IMR-90 (cell line): ENCODE results near the gene MFN1. TPM values are rescaled to one million over a fixed set of nuclear protein-coding genes. Genes with fewer than 3 reads are reported as not detected.

Experiments
- ATAC-seq: fragments of 200-7000 bp; cut with Tn5 transposase; 2 replicates; pipeline ENCODE4 v1.9.1; 2020; ENCODE audit warnings: low read depth, mild to moderate bottlenecking, moderate library complexity
- BruUV-seq: library from RNA; stranded (reverse); fragments of 400-500 nt; replicated peaks from 2 replicates; lab custom pipeline; 2021; lab: Mats Ljungman, UMichigan
- CTCF ChIA-PET: fragments of 300-600 bp; formaldehyde crosslinking; extraction: SDS; loops from one replicate; lab custom pipeline; 2021; ENCODE audit warnings: antibody characterized with exemption; lab: Yijun Ruan, JAX
- POLR2A ChIA-PET: fragments of 300-600 bp; sonication (Branson Sonifier 250); formaldehyde crosslinking; loops from one replicate; lab custom pipeline; 2022; ENCODE audit warnings: antibody characterized with exemption; ENCODE audit not compliant: unreplicated experiment; lab: Charles Lee
- DNase-seq: peaks from one replicate; pipeline ENCODE4 v3.0.0; 2013
- H2AFZ ChIP-seq: replicated peaks from 2 replicates; pipeline ENCODE3; 2013; ENCODE audit warnings: low read length, mild to moderate bottlenecking; ENCODE audit not compliant: poor library complexity
- H2AK5ac ChIP-seq: 2 replicates; pipeline ENCODE4 v1.6.1; 2013; ENCODE audit warnings: low read depth, low read length, inconsistent platforms
- H2AK9ac ChIP-seq: replicated peaks from 2 replicates; pipeline ENCODE3; 2013; ENCODE audit warnings: mild to moderate bottlenecking, low read depth, low read length, moderate library complexity; ENCODE audit not compliant: poor library complexity
- H2BK120ac ChIP-seq: 2 replicates; pipeline ENCODE4 v1.6.1; 2013; ENCODE audit warnings: low read depth, low read length, inconsistent platforms
- H2BK15ac ChIP-seq: 3 replicates; pipeline ENCODE4 v1.6.1; 2013; ENCODE audit warnings: low read depth, low read length, inconsistent platforms
- H2BK20ac ChIP-seq: 2 replicates; pipeline ENCODE4 v1.6.1; 2013; ENCODE audit warnings: low read depth, mild to moderate bottlenecking, inconsistent platforms, low read length, moderate library complexity
- H2BK5ac ChIP-seq: 2 replicates; pipeline ENCODE4 v1.6.1; 2013; ENCODE audit warnings: mild to moderate bottlenecking, low read depth, low read length, inconsistent platforms; ENCODE audit not compliant: poor library complexity, severe bottlenecking
- H3K14ac ChIP-seq: replicated peaks from 2 replicates; pipeline ENCODE4 v1.6.1; 2013; ENCODE audit warnings: low read depth, low read length, inconsistent platforms
- H3K18ac ChIP-seq: 2 replicates; pipeline ENCODE4 v1.6.1; 2013; ENCODE audit warnings: low read depth, low read length, control low read depth
- H3K23ac ChIP-seq: 2 replicates; pipeline ENCODE4 v1.6.1; 2013; ENCODE audit warnings: low read depth, low read length, inconsistent platforms
- H3K27ac ChIP-seq: 2 replicates; pipeline ENCODE4 v1.5.1; 2013; ENCODE audit warnings: mild to moderate bottlenecking, control low read depth, low read length; ENCODE audit not compliant: insufficient read depth
- H3K27me3 ChIP-seq: 2 replicates; pipeline ENCODE4 v1.6.1; 2013; ENCODE audit warnings: low read length; ENCODE audit not compliant: control insufficient read depth, insufficient read depth
- H3K36me3 ChIP-seq: 2 replicates; pipeline ENCODE4 v1.6.1; 2013; ENCODE audit warnings: low read length, mixed read lengths; ENCODE audit not compliant: control insufficient read depth, insufficient read depth
- H3K4ac ChIP-seq: 2 replicates; pipeline ENCODE4 v1.6.1; 2013; ENCODE audit warnings: low read depth, low read length, inconsistent platforms
- H3K4me1 ChIP-seq: 2 replicates; pipeline ENCODE4 v1.6.1; 2013; ENCODE audit warnings: low read length, mixed read lengths; ENCODE audit not compliant: control insufficient read depth, insufficient read depth
- H3K4me2 ChIP-seq: 2 replicates; pipeline ENCODE4 v1.6.1; 2013; ENCODE audit warnings: low read depth, mild to moderate bottlenecking, control low read depth, low read length, moderate library complexity
- H3K4me3 ChIP-seq: 2 replicates; pipeline ENCODE4 v1.5.1; 2013; ENCODE audit warnings: low read depth, mild to moderate bottlenecking, control low read depth, low read length, moderate library complexity; ENCODE audit not compliant: insufficient read depth
- H3K56ac ChIP-seq: 2 replicates; pipeline ENCODE4 v1.6.1; 2013; ENCODE audit warnings: low read length, inconsistent platforms; ENCODE audit not compliant: insufficient read depth; ENCODE audit errors: extremely low read depth
- H3K79me1 ChIP-seq, 2 experiments: 2 replicates each; pipeline ENCODE4 v1.6.1; 2013; ENCODE audit warnings: low read length in 2 of 2, inconsistent platforms in 1 of 2, low read depth in 1 of 2
- H3K9ac ChIP-seq: 2 replicates; pipeline ENCODE4 v1.6.1; 2013; ENCODE audit warnings: low read depth, low read length, control low read depth
- H3K9me1 ChIP-seq: 2 replicates; pipeline ENCODE4 v1.6.1; 2013; ENCODE audit warnings: low read length, inconsistent platforms; ENCODE audit not compliant: insufficient read depth
- H3K9me3 ChIP-seq: 2 replicates; pipeline ENCODE4 v1.6.1; 2013; ENCODE audit warnings: low read length; ENCODE audit not compliant: control insufficient read depth, insufficient read depth
- H4K20me1 ChIP-seq: 2 replicates; pipeline ENCODE4 v1.6.1; 2013; ENCODE audit warnings: low read length, inconsistent platforms; ENCODE audit not compliant: insufficient read depth
- H4K5ac ChIP-seq: 2 replicates; pipeline ENCODE4 v1.6.1; 2013; ENCODE audit warnings: mild to moderate bottlenecking, low read depth, low read length, control low read depth
- H4K8ac ChIP-seq, 2 experiments: 2 replicates each; pipeline ENCODE4 v1.6.1; 2013; ENCODE audit warnings: low read depth in 2 of 2, low read length in 2 of 2, control low read depth in 1 of 2, inconsistent platforms in 1 of 2
- H4K91ac ChIP-seq: 2 replicates; pipeline ENCODE4 v1.6.1; 2013; ENCODE audit warnings: low read depth, low read length, inconsistent platforms; ENCODE audit not compliant: insufficient read depth
- BHLHE40 ChIP-seq: fragments of 150-350 bp; IDR thresholded peaks from 2 replicates; pipeline ENCODE4 v1.6.1; 2016; ENCODE audit warnings: mild to moderate bottlenecking, low read depth, low read length
- CTCF ChIP-seq: conservative IDR thresholded peaks from 2 replicates; pipeline ENCODE4 v1.5.1; 2012; ENCODE audit warnings: mild to moderate bottlenecking, low read depth, low read length, improper control_type of control experiment
- FOS ChIP-seq: fragments of 150-350 bp; IDR thresholded peaks from 2 replicates; pipeline ENCODE4 v1.6.1; 2016; ENCODE audit warnings: low read depth, low read length
- MAFK ChIP-seq: IDR thresholded peaks from 2 replicates; pipeline ENCODE4 v1.6.1; 2012; ENCODE audit warnings: low read depth, low read length, improper control_type of control experiment
- MAZ ChIP-seq: IDR thresholded peaks from 2 replicates; pipeline ENCODE4 v1.6.1; 2012; ENCODE audit warnings: low read depth, mild to moderate bottlenecking, low read length, improper control_type of control experiment, moderate library complexity, borderline replicate concordance
- MXI1 ChIP-seq: IDR thresholded peaks from 2 replicates; pipeline ENCODE4 v1.6.1; 2012; ENCODE audit warnings: low read depth, mild to moderate bottlenecking, low read length, moderate library complexity, borderline replicate concordance
- NFE2L2 ChIP-seq: fragments of 150-350 bp; IDR thresholded peaks from 2 replicates; pipeline ENCODE4 v1.6.1; 2016; ENCODE audit warnings: low read depth, mild to moderate bottlenecking, low read length
- POLR2A ChIP-seq: IDR thresholded peaks from 2 replicates; pipeline ENCODE4 v1.6.1; 2012; ENCODE audit warnings: mild to moderate bottlenecking, low read depth, low read length
- RAD21 ChIP-seq: IDR thresholded peaks from 2 replicates; pipeline ENCODE4 v1.6.1; 2012; ENCODE audit warnings: low read length, improper control_type of control experiment
- RCOR1 ChIP-seq: IDR thresholded peaks from 2 replicates; pipeline ENCODE4 v1.6.1; 2012; ENCODE audit warnings: mild to moderate bottlenecking, low read length, improper control_type of control experiment; ENCODE audit not compliant: insufficient replicate concordance
- RFX5 ChIP-seq: IDR thresholded peaks from 2 replicates; pipeline ENCODE4 v1.8.0; 2012; ENCODE audit warnings: low read depth, mild to moderate bottlenecking, low read length, moderate library complexity
- WGBS, 2 experiments: methylation state at CpG; one replicate each; pipeline versions ENCODE4 v1.1.5 to v1.1.7; 2013; ENCODE audit warnings: missing lambda C conversion rate in 2 of 2; ENCODE audit not compliant: insufficient read length in 1 of 2; ENCODE audit errors: extremely low coverage in 2 of 2; 5-methylcytosine and 5-hydroxymethylcytosine counted together
- dilution Hi-C: fragments of 300-500 bp; cut with HindIII; formaldehyde crosslinking; loops from one replicate; pipeline ENCODE4 v1.14.3; 2018; ENCODE audit warnings: low sequenced_read_pairs; ENCODE audit not compliant: unreplicated experiment
- in situ Hi-C: fragments of 300-500 bp; cut with MboI; formaldehyde crosslinking; loops from 3 replicates; pipeline ENCODE4 v1.14.3; 2019; ENCODE audit warnings: low sequenced_read_pairs, inconsistent platforms, mixed read lengths
- intact Hi-C: fragments of 100-400 bp; cut with micrococcal nuclease; formaldehyde crosslinking; loops from 2 replicates; pipeline ENCODE4 v1.10.0; 2022
- polyA plus RNA-seq, 3 experiments: library from polyadenylated mRNA; depleted of rRNA; stranded (reverse); fragments of >200 nt; gene quantifications; 2 replicates each; pipeline ENCODE4 v1.2.3, GENCODE V29; 2012; ENCODE audit warnings: low replicate concordance in 1 of 3
- total RNA-seq: library from RNA; depleted of rRNA; stranded (reverse); fragments of >200 nt; gene quantifications from 2 replicates; pipeline ENCODE4 v1.2.3, GENCODE V29; 2012

The MFN1 gene
- total and polyA plus RNA-seq, 2 of the 4 experiments (the other 2 are of a cell fraction): 23.6 to 40.3 TPM

GRCh38 chr3:179418610-179419009, 71.1 kb downstream of the MFN1 start:
- no peaks in the 10 kb centered on the region for H3K4me1 ChIP-seq
- in situ Hi-C loops: no loop called here
- no TSS peak for BruUV-seq
- no peak overlapping the region for H3K4me3 ChIP-seq
- no peak overlapping the region for H2BK5ac ChIP-seq
- no peak for ATAC-seq
- no peak overlapping the region for H4K91ac ChIP-seq
- H2AFZ ChIP-seq: no peak overlapping the region
- no peaks in the 10 kb centered on the region for H3K9me3 ChIP-seq
- H3K9ac ChIP-seq: no peak overlapping the region
- H3K9me1 ChIP-seq: no peaks in the 10 kb centered on the region
- no peak for TF ChIP-seq MXI1
- TF ChIP-seq NFE2L2: no peak
- no peak for TF ChIP-seq RFX5
- TF ChIP-seq POLR2A: no peak
- no peak for TF ChIP-seq MAZ
- no peak for TF ChIP-seq BHLHE40
- TF ChIP-seq FOS: no peak
- TF ChIP-seq RAD21: no peak
- no peak for TF ChIP-seq CTCF
- TF ChIP-seq RCOR1: no peak
- no peak for TF ChIP-seq MAFK
- H2AK5ac ChIP-seq: no peak overlapping the region
- H2BK20ac ChIP-seq: no peak overlapping the region
- no peak overlapping the region for H4K5ac ChIP-seq
- no peak overlapping the region for H2AK9ac ChIP-seq
- H3K79me1 ChIP-seq: peaks cover 12 to 16% of the 10 kb centered on the region in 2 experiments
- H3K27me3 ChIP-seq: no peaks in the 10 kb centered on the region
- dilution Hi-C loops: no loop called here
- no peak overlapping the region for H3K27ac ChIP-seq
- intact Hi-C loops: no loop called here
- no CpG with 5 or more reads among the region's 3 CpGs for WGBS, 2 experiments
- no peak overlapping the region for H3K4ac ChIP-seq
- no peaks in the 10 kb centered on the region for H4K20me1 ChIP-seq
- H3K4me2 ChIP-seq: no peak overlapping the region
- ChIA-PET POLR2A (no interaction called here), CTCF (no interaction called here)
- no peak overlapping the region for H3K56ac ChIP-seq
- H2BK15ac ChIP-seq: no peak overlapping the region
- H2BK120ac ChIP-seq: no peak overlapping the region
- H3K36me3 ChIP-seq: peaks cover 20% of the 10 kb centered on the region
- DNase-seq: no peak
- H3K14ac ChIP-seq: no peak overlapping the region
- H4K8ac ChIP-seq: no peak overlapping the region
- H3K18ac ChIP-seq: no peak overlapping the region
- H3K23ac ChIP-seq: no peak overlapping the region
